NCI-H2029 (cell line): ENCODE data around the gene AMIGO2.
"Not testable (repeated sequence)": the region's sequence is repeated elsewhere in the genome, so short reads cannot be mapped to it uniquely, and the experiment has no call there.

Source experiments
- DNase-seq: peaks from one replicate; lab custom pipeline; 2025; lab: John Stamatoyannopoulos, UW

The AMIGO2 gene

GRCh38 chr12:47074757-47075156, 5.0 kb downstream of the AMIGO2 start:
- no peak for DNase-seq

GRCh38 chr12:47073951-47074350, 5.8 kb downstream of the AMIGO2 start:
- DNase-seq, result no peak

GRCh38 chr12:47071241-47071852, 8.4 kb downstream of the AMIGO2 start:
- DNase-seq, result no peak

GRCh38 chr12:47070310-47070709, 9.4 kb downstream of the AMIGO2 start:
- DNase-seq, result no peak

- no peak for DNase-seq
Observed at GRCh38 chr12:47068539-47068938, 11.2 kb downstream of the AMIGO2 start.

- DNase-seq, result no peak
Observed at GRCh38 chr12:47067771-47068431, 11.9 kb downstream of the AMIGO2 start.

- no peak for DNase-seq
Observed at GRCh38 chr12:47067176-47067575, 12.6 kb downstream of the AMIGO2 start.

- DNase-seq, result peak; percentile 20
Observed at GRCh38 chr12:47066278-47067025, 13.3 kb downstream of the AMIGO2 start.

- no peak for DNase-seq
Observed at GRCh38 chr12:47065546-47065945, 14.2 kb downstream of the AMIGO2 start.

GRCh38 chr12:47058640-47059039, 21.1 kb downstream of the AMIGO2 start:
- DNase-seq, result not testable (repeated sequence)

- DNase-seq, result not testable (repeated sequence)
Observed at GRCh38 chr12:47056944-47057343, 22.8 kb downstream of the AMIGO2 start.

GRCh38 chr12:47055856-47056255, 23.9 kb downstream of the AMIGO2 start:
- DNase-seq, result not testable (repeated sequence)

GRCh38 chr12:47054659-47055058, 25.1 kb downstream of the AMIGO2 start:
- no peak for DNase-seq

- no peak for DNase-seq
Observed at GRCh38 chr12:47053961-47054360, 25.8 kb downstream of the AMIGO2 start.

- DNase-seq, result no peak
Observed at GRCh38 chr12:47052274-47052673, 27.5 kb downstream of the AMIGO2 start.

- not testable (repeated sequence) for DNase-seq
Observed at GRCh38 chr12:47051291-47051690, 28.5 kb downstream of the AMIGO2 start.

- no peak for DNase-seq
Observed at GRCh38 chr12:47048541-47048940, 31.2 kb downstream of the AMIGO2 start.

- DNase-seq, result no peak
Observed at GRCh38 chr12:47041327-47041726, 38.4 kb downstream of the AMIGO2 start.

- no peak for DNase-seq
Observed at GRCh38 chr12:47039756-47040155, 40.0 kb downstream of the AMIGO2 start.

- no peak for DNase-seq
Observed at GRCh38 chr12:47039079-47039478, 40.7 kb downstream of the AMIGO2 start.

GRCh38 chr12:47038270-47038748, 41.5 kb downstream of the AMIGO2 start:
- DNase-seq, result no peak

GRCh38 chr12:47035484-47035883, 44.3 kb downstream of the AMIGO2 start:
- no peak for DNase-seq

- no peak for DNase-seq
Observed at GRCh38 chr12:47034661-47035060, 45.1 kb downstream of the AMIGO2 start.
